Mammary epithelial cell (primary cell): Measurements from ENCODE around the gene RBM6.

Source experiments
- CTCF ChIP-seq, 2 donors: IDR thresholded peaks in 1 of 2; conservative IDR thresholded peaks in 1 of 2; 2 replicates each; pipeline ENCODE4 v1.5.1; 2011 to 2012; ENCODE audit warnings: inconsistent platforms in 2 of 2, low read length in 2 of 2, mild to moderate bottlenecking in 2 of 2, control low read depth in 1 of 2, low read depth in 1 of 2; ENCODE audit not compliant: insufficient read depth in 1 of 2; ENCODE audit errors: extremely low read depth in 1 of 2
- EZH2 ChIP-seq: IDR thresholded peaks from 2 replicates; pipeline ENCODE4 v1.6.1; 2012; ENCODE audit warnings: low read length, inconsistent platforms, borderline replicate concordance

- TF ChIP-seq CTCF (conservative IDR thresholded peaks at IDR 0.05 in 1 of 2, IDR thresholded peaks at IDR 0.05 in 1 of 2; ENCODE audit: extremely low read depth in 1 of 2, insufficient read depth in 1 of 2, low read depth in 1 of 2, low read length in 2 of 2) = no peak
- no peak for TF ChIP-seq EZH2
Observed at GRCh38 chr3:50078622-50079021, 138.7 kb downstream of the RBM6 start.
